Islet precursor cell (in vitro differentiated cells): ENCODE results near the gene RABAC1.

ENCODE experiments used
- DNase-seq: peaks from one replicate; pipeline ENCODE4 v3.0.0-alpha.2; 2018

Gene RABAC1

GRCh38 chr19:41988947-41989346, 29.8 kb upstream of the RABAC1 start:
- DNase-seq = no peak

GRCh38 chr19:41987141-41987860, 28.2 kb upstream of the RABAC1 start:
- no peak for DNase-seq

DNA sequence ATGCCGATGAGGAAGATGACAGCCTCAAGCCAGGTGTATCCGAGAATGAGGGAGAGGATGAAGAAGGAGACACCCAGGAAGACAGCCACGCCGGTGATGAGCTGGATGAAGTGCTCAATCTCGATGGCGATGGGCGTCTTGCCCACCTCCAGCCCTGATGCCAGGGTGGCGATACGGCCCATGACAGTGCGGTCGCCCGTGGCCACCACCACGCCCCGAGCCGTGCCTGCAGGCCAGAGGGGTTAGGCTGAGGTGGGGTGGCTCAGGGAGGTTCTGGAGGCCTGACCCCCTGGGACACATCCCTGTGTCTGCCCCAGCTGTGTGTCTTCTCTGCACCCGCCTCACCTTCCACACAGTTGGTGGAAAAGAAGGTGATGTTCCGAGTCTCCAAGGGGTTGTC, 25.8 kb upstream of the RABAC1 start:
- no peak for DNase-seq

DNA sequence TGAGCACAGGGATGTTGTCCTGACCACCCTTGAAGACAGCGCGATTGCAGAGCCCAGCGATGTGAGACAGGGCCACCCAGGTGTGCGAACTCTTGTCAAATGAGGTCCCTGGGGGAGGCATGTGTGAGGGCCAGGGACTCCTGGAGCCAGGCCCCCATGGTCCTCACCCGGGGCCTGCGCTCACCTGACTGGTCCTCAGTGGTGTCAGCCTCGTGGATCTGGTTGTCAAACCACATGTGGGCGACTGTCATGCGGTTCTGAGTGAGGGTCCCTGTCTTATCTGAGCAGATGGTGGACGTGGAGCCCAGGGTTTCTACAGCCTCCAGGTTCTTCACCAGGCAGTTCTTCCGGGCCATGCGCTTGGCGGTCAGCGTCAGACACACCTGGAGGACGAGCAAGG, 22.6 kb upstream of the RABAC1 start:
- no peak for DNase-seq

- no peak for DNase-seq
These were observed 19.3 kb upstream of the RABAC1 start for GRCh38 chr19:41978470-41978869.

GRCh38 chr19:41977916-41978315, 18.8 kb upstream of the RABAC1 start:
- DNase-seq = no peak

- no peak for DNase-seq
These were observed 15.5 kb upstream of the RABAC1 start for GRCh38 chr19:41974652-41975051.

GRCh38 chr19:41971363-41971762, 12.2 kb upstream of the RABAC1 start:
- no peak for DNase-seq

GRCh38 chr19:41969772-41970458, 10.8 kb upstream of the RABAC1 start:
- DNase-seq = no peak

DNA sequence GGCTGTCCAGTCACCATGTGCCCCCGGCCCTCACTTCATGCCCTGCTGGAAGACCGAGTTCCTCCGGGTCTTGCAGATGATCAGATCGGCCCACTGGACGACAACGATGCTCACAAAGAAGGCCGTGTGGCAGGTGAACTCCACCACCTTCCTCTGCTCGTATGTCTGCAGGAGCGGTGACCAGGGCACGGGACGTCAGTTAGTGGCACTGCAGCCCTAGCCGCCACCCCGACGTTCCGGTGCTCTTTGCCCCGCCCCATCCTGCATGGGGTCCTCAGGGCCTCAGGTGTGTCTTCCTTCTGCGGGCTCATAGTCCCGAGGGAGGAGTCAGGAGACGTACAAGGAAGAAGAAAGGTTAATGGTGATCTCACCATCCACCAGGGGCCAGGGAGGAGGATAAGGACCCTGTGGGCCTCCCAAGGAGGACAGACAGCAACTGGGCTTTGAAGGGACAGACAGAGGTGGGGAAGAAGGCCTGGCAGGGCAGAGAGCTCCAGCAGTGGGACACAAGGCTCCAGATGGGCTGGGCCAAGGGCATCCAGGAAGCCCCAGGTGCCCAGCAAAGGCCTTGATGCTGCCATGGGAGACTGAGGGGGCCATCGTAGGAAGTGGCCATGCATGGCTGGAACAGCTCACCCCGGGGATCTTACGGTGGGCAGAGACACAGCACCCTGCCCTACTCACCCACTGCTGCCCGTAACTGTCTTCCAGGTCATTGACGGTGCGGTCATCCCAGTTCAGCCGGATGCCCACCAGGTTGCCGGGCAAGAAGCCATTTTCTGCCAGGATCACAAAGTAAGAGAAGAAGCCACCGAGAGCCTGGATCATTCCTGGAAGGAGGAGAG, 9.9 kb upstream of the RABAC1 start:
- no peak for DNase-seq

GRCh38 chr19:41967054-41967783, 8.1 kb upstream of the RABAC1 start:
- no peak for DNase-seq

- no peak for DNase-seq
These were observed 6.0 kb upstream of the RABAC1 start for GRCh38 chr19:41965106-41965505.

DNA sequence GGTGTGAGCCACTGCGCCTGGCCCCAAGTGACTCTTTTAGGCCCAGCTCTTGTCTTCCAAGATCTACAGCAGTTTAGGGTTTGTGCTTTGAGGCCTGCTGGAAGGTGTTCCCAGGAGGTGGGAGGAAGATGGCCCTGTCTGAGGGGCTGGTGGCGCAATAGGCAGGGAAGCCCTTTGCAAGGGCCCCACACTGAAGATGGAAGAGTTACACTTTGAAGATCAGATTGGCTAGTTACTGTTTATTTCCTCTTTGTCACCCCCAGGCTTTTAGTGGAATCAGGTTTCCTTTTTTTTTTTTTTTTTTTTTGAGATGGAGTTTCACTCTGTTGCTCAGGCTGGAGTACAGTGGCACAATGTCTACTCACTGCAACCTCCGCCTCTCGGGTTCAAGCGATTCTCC, 1.9 kb upstream of the RABAC1 start:
- no peak for DNase-seq

GRCh38 chr19:41958367-41959055, 610 bp downstream of the RABAC1 start:
- DNase-seq = peak; percentile 95

DNA sequence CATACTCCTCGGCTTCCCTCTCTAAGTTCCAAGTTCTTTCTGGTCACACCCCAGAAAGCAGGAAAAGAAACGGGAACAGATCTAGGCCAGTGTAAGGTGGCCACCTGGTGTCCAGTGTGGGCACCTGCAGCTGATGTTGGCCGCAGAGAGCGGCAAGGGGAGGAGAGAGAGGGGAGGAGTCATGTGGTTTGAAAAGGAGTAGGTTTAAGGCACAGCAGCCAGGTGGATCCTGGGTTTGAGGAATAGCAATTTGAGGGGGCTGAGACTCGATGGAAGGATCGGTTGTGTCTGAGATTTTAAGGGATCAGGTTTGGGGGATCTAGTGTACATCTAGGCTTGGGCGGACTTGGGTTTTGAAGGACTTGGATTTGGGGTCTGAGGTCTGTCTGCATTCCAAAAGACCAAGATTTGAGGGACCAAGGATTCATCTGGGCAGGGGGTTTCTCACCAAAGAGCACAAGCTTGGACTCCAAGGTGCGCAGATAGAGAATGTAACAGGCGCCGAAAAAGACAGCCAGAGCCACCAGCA, 1.2 kb downstream of the RABAC1 start:
- DNase-seq = peak; percentile 94

GRCh38 chr19:41957161-41957837, 1.8 kb downstream of the RABAC1 start:
- DNase-seq = no peak

DNA sequence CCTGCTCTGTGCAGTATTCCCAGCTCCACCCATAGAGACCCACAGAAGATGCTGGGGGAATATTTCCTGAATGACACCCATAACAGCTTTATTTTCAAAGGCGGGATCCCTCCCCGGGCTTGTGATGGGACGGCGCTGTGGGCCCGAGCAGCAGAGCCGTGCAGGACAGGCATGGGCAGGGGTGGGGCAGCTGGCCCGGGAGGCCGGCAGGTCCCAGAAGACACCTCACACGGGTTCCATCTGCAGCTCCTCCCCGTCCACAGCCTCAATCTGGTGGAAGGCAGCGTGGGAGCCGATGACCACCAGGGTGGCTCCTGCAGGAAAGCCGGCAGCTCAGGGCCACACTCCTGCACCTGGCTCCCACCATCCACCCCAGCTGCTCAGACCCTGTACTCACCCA, 2.5 kb downstream of the RABAC1 start:
- no peak for DNase-seq

GRCh38 chr19:41955521-41955920, 3.6 kb downstream of the RABAC1 start:
- DNase-seq = no peak

DNA sequence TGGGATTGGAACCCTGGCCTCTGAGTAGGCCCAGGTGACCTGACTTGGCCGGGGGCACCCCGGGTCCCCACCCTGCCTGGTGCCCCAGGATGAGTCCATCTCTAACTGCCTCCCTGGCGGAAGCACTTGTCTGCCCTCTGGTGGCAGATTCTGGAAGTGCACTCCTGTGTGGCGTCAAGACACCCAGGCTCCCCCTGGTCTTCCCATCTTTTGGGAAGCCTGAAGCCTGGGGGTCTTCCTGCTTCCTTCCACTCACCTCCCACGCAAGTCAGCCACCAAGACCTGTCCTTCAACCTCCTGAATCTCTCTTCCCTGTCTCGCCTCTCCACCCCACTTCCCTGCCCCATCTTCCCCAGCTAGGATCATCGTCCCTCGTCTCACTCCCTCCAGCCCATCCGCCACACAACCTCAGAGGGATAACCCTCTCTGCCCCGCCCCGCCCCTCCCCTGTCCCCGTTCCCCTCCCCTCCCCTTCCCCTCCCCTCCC, 7.4 kb downstream of the RABAC1 start:
- DNase-seq = peak; percentile 89

GRCh38 chr19:41947091-41947490, 12.0 kb downstream of the RABAC1 start:
- no peak for DNase-seq

- no peak for DNase-seq
These were observed 13.9 kb downstream of the RABAC1 start for GRCh38 chr19:41945135-41945766.
